DMS53 (cell line): ENCODE results near the gene MARCHF5.
"Not testable (repeated sequence)": the region's sequence is repeated elsewhere in the genome, so short reads cannot be mapped to it uniquely, and the experiment has no call there.

ENCODE experiments used
- DNase-seq: peaks from one replicate; lab custom pipeline; 2025; lab: John Stamatoyannopoulos, UW

The MARCHF5 gene

DNA sequence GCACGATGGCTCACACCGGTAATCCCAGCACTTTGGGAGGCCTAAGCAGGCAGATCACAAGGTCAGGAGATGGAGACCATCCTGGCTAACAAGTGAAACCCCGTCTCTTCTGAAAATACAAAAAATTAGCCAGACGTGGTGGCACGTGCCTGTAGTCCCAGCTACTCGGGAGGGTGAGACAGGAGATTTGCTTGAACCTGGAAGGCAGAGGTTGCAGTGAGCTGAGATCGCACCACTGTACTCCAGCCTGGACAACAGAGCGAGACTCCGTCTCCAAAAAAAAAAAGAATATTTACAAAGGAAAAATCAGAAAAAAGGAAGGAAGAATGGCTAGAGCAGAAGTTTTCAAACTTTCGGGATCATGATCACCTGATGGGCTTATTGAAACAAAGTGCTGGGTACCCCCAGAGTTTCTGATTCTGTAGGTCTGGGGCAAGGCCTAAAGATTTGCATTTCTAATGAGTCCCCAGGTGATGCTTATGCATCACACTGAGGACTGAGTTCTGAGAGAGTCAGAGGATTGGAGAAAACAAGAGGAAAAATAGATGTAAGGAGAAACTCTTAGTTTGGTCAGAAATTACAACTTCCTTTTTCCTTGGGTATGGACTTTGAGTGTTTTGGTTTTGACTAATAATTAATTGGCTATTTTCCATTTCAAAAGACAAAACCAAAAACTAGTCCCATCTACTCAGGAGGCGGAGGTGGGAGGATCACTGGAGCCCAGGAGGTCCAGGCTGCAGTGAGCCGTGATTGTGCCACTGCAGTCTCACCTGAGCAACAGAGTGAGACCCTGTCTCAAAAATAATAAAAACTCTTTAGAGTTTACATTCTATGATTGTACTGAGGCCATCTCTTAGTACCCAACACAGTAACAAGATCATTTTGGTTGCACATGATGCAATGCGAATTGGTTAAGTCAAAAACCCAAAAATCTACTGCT is 14.4 kb downstream of the MARCHF5 start:
- no peak for DNase-seq

DNA sequence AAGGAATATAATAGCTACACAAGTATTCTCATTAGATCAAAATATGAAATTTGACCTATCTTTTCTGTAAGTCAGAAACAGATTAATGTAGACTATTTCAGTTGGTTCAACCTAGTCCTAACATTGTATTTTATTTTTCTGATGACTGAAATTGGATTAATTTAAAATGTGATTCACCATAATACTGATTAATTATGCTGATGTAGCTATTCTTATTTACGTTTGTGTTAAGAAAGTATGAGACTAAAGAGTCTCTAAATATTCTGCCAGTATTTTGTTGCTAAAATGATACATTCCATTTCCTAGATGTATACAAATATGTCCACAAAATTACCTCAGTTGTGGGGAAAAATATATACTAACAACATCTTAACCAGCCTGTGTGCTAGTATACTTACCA is 18.3 kb downstream of the MARCHF5 start:
- no peak for DNase-seq

DNA sequence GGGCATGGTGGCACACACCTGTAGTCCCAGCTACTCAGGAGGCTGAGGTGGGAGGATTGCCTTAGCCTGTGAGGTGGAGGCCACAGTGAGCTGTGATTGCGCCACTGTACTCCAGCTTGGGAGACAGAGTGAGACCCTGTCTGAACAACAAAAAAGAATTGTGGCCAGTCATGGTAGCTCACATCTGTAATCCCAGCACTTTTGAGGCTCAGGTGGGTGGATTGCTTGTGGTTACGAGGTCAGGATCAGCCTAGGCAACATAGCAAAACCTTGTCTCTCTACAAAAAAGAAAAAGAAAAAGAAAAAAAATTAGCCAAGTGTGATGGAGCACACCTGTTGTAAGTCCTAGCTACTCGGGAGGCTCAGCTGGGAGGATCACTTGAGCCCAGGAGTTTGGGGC is 22.8 kb downstream of the MARCHF5 start:
- no peak for DNase-seq

DNA sequence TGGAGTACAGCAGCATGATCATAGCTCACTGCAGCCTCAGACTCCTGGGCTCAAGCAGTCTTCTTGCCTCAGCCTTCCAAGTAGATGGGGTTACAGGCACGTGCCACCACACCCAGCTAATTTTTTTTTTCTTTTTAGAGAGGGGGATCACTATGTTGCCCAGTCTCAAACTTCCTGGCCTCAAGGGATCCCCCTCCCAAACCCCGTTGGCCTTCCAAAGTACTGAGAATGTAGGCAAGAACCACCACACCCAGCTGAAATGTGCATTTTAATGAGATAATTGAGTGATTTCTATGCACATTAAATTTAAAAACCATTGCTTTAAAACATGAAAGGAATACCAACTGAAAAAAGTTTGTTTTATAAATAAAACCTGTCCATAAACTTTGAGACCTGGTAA is 25.6 kb downstream of the MARCHF5 start:
- no peak for DNase-seq

DNA sequence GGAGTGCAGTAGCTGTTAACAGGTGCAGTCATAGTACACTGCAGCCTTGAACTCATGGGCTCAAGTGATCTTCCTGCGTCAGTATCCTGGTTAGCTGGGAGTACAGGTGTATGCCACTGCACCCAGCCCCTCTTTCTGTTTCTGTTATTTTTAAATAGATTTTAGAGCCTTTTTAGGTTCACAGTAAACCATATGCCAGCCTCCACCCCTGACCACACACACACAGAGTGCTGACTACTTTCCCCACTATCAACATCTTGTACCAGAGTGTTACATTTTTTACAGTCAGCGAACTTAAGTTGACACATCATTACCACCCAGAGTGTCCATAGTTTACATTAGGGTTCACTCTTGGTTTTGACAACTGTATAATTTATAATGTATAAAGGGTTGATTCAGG is 32.1 kb downstream of the MARCHF5 start:
- DNase-seq, result no peak

DNA sequence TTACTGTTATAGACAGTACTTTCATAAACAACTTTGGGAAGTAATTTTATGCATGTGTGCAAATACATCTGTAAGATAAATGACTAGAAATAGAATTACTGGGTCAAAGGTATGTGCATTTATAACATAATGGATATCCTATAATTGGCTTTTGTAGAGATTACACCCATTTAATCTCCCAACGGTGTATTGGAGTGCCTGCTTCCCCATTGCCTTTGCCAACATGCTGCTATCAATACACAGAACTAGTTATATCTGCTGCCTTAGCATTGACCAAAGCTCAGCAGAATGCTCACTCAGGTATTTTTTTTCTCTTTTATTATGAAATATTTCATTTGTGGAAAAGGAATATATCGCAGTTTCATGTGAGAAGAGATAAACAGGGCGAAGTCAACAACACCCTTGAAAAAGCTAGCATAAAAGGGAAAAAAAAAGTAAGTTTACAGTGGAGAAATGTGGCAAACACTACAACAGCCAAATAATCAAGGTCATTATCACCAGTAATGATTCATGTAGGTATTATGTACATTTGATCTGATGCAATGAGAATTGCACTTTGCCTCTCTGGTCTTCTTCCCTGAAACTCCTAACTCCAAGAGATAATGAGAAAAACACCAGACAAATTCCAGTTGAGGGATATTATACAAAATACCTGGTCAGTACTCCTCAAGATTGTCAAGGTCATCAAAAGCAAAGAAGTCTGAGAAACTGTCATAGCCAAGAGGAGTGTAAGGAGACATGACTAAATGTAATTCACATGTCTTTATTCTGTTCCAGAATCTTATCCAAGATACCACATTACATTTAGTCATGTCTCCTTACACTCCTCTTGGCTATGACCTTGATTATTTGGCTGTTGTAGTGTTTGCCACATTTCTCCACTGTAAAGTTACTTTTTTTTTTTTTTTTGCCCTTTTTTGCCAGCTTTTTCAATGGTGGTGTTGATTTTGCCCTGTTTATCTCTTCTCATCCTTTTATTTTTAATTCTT is 36.8 kb downstream of the MARCHF5 start:
- peak; percentile 9 for DNase-seq

DNA sequence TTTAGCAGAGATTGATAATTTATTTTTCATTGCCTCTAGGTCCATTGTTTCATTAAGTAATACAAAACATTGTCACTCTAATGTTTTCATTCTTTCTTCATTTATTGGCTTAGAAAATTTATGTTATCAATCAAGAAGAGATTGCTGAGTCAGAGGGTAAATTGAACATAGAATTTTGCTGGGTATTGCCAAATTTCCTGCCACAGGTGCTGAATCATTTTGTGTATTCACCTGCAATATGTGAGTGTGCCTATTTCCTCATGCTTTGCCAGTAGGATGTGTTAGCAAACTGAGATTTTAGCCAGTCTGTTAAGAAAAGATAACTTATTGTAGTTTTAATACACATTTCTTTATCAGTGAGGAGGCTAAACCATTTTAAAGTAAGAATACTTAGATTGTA is 38.0 kb downstream of the MARCHF5 start:
- DNase-seq, result peak; percentile 53

DNA sequence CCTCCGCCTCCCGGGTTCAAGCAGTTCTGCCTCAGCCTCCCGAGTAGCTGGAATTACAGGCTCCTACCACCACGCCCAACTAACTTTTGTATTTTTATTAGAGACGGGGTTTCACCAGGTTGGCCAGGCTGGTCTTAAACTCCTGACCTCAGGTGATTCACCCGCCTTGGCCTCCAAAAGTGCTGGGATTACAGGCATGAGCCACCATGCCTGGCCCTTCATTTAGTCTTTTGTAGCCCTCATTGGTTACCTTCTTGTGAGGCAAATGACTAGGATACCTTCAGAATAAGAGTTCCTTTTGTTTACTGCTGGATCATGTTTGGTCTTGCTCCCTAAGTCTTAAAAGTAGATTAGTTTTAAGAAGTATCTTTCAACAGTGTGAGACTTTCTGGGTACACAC is 39.0 kb downstream of the MARCHF5 start:
- not testable (repeated sequence) for DNase-seq

DNA sequence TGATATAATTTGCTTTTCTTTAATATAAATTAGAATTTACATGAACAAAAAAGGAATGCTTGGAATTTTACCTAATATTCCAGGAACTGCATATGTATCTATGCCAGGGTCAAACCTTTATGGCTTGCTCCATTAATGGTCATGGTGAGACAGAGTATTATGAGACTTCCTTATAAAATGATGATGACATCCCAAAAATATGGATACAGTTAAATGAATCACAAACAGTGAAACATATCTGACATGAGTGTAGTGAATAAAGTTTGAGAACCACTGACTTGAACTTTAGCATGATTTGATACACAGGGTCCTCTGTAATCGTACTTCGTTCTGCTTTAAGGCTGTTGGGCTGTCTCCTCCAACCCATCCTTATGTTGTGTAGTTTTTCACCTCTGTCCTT is 51.8 kb downstream of the MARCHF5 start:
- no peak for DNase-seq

DNA sequence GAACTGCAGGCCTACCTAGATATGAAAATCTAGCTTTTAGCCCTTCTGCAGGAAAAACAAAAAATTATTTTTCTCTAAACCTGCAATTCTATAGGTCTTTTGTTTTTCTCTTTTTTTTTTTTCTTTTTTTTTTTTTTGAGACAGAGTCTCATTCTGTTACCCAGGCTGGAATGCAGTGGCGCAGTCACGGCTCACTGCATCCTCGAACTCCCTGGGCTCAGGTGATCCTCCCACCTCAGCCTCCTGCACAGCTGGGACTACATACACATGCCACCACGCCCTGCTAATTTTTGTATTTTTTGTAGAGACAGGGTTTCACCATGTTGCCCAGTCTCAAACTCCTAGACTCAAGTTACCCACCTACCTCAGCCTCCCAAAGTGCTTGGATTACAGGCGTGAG is 54.6 kb downstream of the MARCHF5 start:
- not testable (repeated sequence) for DNase-seq

DNA sequence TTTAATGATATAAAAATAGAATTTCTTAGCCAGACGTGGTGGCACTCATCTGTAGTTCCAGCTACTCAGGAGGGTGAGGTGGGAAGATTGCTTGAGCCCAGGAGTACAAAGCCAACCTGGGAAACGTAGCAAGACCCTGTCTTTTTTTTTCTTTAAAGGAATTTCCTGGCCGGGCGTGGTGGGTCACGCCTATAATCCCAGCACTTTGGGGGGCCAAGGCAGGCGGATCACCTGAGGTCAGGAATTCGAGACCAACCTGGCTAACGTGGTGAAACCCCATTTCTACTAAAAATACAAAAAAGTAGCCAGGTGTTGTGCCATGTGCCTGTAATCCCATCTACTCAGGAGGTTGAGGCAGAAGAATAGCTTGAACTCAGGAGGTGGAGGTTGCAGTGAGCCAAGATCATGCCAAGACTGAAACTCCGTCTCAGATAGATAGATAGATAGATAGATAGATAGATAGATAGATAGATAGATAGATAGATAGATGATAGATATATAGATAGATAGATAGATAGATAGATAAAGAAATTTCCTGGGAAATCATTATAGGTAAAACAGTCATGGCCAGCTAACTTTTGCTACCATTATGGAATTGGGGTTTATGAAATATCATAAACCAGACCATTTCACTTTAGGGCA is 56.2 kb downstream of the MARCHF5 start:
- not testable (repeated sequence) for DNase-seq

DNA sequence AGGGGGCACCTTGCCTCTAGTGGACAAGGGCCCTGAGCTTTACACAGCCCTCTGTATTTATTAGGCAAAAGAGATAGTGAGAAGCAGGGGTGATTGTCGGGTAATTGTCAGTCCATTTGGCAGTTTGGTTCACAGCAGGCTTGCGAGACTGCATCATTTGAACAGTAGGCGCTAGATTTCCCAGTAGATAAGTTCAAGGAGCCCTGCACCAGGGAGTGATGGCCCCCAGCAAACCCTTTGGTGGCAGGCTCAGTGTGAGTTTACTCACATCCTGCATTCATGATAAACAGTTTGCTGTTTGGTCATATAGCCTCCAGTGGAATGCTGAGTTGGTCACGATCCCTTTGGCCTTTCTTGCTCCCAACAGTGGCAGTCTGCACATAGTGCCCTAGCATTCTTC is 59.4 kb downstream of the MARCHF5 start:
- DNase-seq, result no peak

DNA sequence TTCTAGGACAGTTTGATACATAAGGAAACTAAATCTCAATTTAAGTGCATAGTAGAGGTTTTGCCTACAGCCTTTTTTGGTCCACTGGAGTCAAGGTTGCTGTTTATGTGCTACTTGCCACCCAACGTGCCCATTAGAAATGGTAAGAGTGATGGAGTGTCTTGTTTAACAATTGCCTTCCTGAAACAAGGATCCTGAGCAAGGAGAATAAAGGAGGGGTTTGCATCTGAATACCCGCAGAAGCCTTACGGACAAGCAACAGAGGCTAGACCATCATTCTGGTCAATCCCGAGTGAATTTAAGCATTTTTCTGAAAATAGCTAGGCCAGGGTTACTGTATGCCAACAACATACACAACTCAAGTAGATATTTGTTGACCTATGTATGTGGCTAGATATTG is 63.6 kb downstream of the MARCHF5 start:
- DNase-seq, result no peak

DNA sequence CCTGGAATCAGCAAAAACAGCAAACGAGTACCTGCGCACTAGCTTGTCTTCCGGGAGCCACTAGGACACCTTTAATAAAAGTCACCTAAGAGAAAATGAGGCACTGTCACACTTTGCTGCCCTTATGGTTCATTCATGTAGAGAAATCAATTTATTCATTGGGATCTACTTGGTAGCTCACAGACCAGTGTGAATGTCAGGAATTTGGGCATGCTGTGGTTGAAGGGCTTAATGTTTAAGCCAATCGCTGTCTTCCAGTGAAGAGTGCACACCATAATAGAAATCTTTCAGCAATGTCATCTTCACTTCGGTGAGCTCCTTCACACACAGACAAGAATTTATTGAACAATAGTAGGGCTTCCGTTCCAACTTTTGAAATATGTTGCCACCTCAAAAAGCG is 65.1 kb downstream of the MARCHF5 start:
- no peak for DNase-seq

DNA sequence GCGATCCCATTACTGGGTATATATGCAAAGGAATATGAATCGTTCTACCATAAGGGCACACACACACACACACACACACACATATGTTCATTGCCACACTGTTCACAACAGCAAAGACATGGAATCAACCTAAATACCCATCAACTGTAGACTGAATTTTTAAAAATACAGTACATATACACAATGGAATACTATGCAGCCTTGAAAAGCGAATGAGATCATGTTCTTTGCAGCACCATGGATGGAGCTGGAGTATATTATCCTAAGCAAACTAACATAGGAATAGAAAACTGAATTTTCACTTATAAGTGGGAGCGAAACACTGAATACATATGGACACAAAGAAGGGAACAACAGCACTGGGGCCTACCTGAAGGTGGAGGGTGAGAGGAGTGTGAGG is 72.5 kb downstream of the MARCHF5 start:
- DNase-seq, result no peak

DNA sequence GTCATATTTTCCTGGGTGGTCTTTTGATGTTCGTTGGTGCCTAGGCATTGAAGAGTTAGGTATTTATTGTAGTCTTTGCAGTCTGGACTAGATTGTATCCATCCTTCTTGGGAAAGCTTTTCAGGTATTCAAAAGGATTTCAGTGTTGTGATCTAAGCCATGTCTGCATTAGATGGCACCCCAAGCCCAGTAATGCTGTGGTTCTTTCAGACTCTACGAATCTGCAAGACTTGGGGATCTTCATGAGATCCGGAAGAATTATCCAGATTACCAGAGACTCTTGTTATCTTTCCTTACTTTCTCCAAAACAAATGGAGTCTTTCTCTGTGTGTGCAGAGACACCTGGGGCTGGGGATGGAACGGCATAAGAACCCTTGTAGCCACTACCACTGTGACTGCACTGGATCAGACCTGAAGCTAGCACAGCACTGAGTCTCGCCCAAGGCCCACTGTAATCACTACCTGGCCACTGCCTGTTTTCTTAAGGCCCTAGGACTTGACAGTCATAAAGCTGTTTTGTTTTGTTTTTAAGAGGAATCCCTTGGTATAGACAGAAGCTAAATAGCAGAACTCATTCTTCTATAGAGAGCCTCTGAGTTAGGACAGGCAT is 75.5 kb downstream of the MARCHF5 start:
- DNase-seq, result no peak

DNA sequence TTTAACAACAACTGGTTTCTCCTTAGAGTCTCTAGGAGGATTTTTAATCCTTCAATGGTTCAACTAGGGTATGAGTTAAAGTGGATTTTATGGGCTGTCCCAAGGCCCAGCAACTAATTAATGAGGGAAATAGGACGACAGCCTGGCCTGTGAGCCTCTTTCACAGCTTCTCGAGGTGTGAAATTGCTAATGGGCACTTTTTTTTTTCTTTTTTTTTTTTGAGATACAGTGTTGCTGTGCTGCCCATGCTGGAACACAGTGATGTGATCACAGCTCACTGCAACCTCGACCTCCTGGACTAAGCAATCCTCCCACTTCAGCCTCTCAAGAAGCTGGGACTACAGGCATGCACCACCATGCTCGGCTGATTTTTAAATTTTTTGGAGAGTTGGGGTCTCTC is 87.0 kb downstream of the MARCHF5 start:
- no peak for DNase-seq

DNA sequence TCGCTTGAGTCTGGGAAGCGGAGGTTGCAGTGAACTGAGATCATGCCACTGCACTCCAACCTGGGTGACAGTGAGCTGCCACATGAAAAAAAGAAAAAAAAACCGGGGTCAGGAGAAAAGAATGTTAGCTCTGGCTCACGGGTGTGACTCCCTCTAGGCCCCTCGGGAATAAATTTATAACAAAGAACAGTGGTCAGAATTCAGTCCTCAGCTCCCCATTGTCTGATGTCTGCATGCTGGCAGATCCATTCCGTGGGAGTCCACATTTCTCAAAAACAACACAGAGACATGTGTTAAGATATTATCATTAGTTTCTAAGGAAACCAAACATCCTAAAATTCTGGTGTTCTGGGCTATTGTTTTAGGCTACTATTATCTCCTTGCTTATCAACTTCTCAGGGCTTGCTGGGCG is 90.6 kb downstream of the MARCHF5 start:
- no peak for DNase-seq

DNA sequence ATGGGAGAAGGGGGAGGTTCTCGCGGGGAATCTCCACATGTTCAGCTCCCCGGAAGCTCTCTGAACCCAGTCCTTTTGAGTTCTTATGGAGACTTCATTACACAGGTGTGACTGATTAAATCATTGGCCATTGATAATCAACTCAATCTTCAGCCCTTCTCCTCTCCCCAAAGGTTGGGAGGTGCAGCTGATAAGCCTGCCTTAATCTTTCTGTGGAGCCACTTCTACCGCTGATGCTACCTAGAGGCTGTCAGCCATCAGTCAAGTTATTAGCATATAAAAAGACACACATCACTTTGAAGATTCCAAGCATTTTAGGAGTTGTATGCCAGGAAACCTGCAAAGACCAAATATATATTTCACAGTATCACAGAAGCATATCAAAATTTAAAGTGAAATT is 91.7 kb downstream of the MARCHF5 start:
- no peak for DNase-seq

DNA sequence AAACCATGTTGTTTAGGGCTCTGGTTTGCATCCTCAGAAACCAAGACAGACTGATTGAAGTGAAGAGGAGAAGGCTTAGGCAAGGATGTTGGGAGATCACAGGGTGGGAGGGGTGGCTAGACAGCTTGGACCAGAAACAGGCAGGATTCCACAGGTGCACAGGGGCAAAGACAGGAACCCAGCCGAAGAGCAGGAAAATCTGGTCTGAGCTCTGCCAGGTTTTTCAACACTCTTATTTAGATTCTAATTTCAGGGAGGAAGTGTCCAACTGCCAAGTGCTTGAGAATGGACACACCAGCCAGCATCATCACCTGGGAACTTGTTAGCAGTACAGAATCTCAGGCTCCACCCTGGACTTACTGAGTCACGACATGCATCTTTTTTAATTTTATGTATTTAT is 93.8 kb downstream of the MARCHF5 start:
- DNase-seq, result no peak

DNA sequence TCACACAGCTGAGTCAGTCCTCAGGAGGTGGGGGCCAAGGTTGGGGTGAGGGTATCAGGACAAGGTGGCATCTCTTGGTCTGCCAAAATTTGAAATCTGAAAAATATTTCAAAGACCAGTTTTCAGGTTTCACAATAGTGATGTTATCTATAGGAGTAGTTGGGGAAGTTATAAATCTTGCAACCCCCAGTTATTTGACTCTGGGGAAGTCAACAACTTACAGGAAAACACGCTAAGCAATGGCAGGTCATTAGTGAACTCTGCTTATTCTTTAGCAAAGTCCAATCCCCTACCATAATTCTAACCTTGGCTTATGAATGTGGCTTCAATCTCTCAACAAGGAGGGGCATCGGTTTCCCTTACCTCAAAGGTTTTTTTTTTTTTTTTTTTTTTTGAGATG is 94.9 kb downstream of the MARCHF5 start:
- DNase-seq, result no peak
